IPS-18c (cell line): Measurements from ENCODE around the gene CTIF.

ENCODE experiments used
- H3K4me3 ChIP-seq: 2 replicates; pipeline ENCODE4 v1.7.0; 2013; ENCODE audit warnings: low read depth, mild to moderate bottlenecking, low read length, moderate library complexity; ENCODE audit not compliant: insufficient read depth
- H3K9me3 ChIP-seq: one replicate; pipeline ENCODE4 v1.6.1; 2013; ENCODE audit warnings: mild to moderate bottlenecking, low read length, moderate library complexity; ENCODE audit not compliant: control insufficient read depth, insufficient read depth

Gene CTIF

GRCh38 chr18:48777026-48777743, 238.4 kb downstream of the CTIF start:
- no peaks in the 10 kb centered on the region for H3K9me3 ChIP-seq
- H3K4me3 ChIP-seq = no peak overlapping the region

DNA sequence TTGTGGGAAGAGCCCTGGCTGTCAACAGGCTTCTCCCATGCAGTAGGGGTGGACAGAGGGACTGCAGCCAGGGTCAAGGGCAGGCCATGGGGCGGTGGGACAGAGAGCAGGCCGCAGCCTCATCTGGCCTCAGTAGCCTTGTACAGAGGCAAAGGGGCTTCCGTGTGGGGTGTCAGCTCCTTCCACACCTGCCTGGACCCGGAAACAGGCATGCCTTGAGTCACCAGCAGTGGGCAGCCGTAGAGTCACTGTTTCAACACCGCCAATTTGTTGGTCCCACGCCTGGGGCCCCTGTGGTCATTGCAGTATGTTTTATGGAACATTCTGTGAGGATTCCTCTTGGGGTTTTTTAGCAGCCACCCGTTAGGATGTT, 238.9 kb downstream of the CTIF start:
- H3K9me3 ChIP-seq = no peaks in the 10 kb centered on the region
- H3K4me3 ChIP-seq = no peak overlapping the region

GRCh38 chr18:48778344-48779011, 239.6 kb downstream of the CTIF start:
- no peak overlapping the region for H3K4me3 ChIP-seq
- H3K9me3 ChIP-seq = no peaks in the 10 kb centered on the region

DNA sequence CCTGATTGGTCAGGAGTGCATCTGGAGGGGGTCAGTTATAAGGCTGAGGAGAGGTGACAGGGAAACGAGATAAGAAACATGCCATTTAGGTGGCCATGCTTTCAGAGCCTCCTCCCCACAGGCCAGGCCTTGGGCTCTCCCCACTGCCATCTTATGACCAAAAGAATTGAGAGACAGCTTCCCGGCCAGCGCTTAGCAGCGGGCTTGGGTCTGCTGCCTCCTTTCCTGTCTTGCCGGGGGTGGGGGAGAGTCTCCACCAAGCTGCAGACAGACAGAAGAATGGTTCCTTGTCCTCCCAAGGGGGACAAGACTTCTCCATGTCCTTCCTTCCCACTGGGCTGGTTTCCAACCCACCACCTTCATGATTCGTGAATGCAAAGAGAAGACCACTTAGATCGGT, 240.6 kb downstream of the CTIF start:
- no peaks in the 10 kb centered on the region for H3K9me3 ChIP-seq
- H3K4me3 ChIP-seq = no peak overlapping the region

GRCh38 chr18:48780201-48780912, 241.5 kb downstream of the CTIF start:
- no peak overlapping the region for H3K4me3 ChIP-seq
- no peaks in the 10 kb centered on the region for H3K9me3 ChIP-seq

DNA sequence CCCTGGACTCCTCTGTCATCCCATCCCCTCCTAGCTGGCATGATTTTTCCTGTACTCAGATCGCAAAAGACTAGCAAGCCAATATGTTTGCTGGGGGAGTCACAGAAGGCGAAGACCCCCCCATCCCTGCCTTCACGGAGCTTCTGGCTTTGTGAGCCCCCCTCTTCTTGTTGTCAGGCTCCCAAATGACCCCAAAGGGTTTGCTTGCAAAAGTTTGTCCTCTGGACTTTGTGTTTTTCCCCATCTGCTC, 242.0 kb downstream of the CTIF start:
- no peaks in the 10 kb centered on the region for H3K9me3 ChIP-seq
- H3K4me3 ChIP-seq = no peak overlapping the region

GRCh38 chr18:48781163-48781987, 242.5 kb downstream of the CTIF start:
- Histone ChIP-seq H3K9me3 (no peaks in the 10 kb centered on the region), H3K4me3 (no peak overlapping the region)

GRCh38 chr18:48781988-48782363, 243.1 kb downstream of the CTIF start:
- Histone ChIP-seq H3K9me3 (no peaks in the 10 kb centered on the region), H3K4me3 (no peak overlapping the region)

GRCh38 chr18:48782381-48782861, 243.6 kb downstream of the CTIF start:
- Histone ChIP-seq H3K4me3 (no peak overlapping the region), H3K9me3 (no peaks in the 10 kb centered on the region)

GRCh38 chr18:48783616-48784520, 245.0 kb downstream of the CTIF start:
- no peaks in the 10 kb centered on the region for H3K9me3 ChIP-seq
- H3K4me3 ChIP-seq = no peak overlapping the region

DNA sequence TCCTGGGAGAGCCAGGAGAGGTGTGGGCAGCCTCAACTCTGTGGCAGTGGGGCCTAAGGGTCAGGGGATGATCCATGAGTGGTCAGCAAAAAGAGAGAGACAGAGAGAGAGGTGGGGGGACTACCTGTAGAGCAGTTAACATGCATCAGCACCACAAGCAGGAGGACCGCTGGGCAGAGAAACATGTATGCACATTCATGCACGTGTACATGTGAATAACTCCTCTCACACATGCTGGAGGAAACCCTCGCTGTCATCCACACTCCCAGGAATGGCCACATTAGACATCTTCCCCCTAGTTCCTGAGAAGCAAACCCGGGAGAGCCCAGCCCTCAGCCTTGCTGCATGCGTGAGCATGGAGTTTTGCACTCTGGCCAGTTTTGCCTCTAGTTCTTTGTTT, 245.8 kb downstream of the CTIF start:
- no peaks in the 10 kb centered on the region for H3K9me3 ChIP-seq
- H3K4me3 ChIP-seq = no peak overlapping the region

GRCh38 chr18:48785091-48785614, 246.3 kb downstream of the CTIF start:
- Histone ChIP-seq H3K9me3 (no peaks in the 10 kb centered on the region), H3K4me3 (no peak overlapping the region)

DNA sequence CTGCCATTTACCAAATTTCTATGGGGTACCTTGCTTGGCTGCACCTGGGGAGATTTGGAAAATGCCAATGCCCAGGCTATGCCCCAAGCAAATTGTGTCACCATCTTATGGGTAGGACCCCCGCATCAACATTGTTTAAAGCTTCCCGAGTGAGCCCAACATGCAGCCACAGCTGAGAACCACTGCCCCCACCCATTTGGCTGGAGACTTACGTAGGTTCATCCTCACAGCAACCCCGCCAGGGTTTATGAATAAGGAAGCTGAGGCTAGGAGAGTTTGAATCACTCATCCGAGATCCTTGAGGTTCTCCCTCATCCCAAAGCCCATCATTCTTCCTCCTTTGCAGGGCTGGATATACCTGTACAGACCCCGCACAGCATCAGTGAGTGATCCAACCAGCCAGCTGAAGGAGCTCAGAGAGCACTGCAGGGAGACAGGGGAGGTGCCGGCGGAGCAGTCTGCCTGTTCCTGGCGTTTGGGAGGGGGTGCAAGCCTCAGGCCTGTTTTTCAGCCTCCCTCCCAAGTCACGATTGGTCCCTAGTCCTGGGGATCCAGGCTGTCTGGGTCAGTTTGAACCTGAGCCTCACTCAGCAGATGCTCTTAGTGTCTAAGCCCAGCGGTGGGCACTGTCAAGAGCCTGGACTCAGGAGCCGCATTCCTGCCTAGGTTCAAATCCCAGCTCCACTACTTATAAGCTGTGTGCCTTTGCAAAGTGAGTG, 247.1 kb downstream of the CTIF start:
- no peak overlapping the region for H3K4me3 ChIP-seq

DNA sequence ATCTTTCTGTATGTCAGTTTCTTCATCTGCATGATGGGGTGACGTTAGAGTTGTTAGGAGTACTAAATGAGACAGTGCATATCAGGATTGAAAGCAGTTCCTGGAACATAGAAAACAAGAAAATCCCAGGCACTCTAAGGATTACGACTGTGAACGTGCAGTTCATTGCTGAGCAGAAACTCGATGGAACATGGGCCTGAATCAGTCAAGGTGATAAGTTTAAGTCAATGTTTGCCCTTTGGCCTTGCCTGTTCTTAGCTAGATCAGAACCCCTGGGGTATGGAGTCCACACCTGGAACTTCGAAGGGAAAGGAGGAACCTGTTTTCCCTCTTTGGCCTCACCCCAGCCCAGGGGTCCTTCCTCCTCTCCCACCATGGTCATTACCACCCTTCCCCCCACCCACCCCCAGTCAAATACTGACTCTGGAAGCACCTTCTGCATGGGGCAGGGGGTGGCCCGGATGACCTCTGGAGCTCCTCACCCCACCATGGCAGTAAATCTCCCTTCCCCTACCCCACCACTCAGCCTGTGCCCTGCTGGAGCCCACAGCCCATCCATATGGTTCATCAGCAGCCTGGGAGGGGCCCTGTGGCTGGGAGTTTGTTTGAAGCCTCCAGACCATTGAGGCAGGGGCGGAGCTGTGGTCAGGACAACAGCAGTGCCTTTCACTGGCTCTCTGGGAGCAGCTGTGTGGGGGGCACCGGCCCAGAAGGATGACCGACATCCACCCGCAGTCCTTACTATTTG, 247.8 kb downstream of the CTIF start:
- Histone ChIP-seq H3K9me3 (no peaks in the 10 kb centered on the region), H3K4me3 (no peak overlapping the region)

More for the DNA sequence above, 247.1 kb downstream of the CTIF start:
- no peaks in the 10 kb centered on the region for H3K9me3 ChIP-seq
